ENCODE data around the gene NUMB.
"Not testable (repeated sequence)": the region's sequence is repeated elsewhere in the genome, so short reads cannot be mapped to it uniquely, and the experiment has no call there.

NUMB gene

DNA sequence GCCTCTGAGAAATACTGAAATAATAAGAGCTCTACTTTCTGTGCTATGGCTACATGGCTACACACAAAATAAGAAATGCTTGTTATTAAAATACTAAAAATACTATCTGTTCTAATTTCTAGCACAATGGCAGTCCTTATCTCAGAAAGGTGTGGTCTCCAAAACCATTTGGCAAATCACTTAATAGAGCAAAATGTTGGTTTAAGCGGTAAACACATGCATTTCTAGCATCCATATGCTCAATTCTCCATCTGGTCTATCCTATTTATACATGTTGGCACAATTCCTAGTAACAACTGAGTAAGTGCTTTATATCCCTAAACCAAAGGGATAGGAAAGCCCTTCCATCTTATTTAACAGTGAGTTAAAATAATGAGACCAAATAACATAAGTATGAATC is 114.0 kb downstream of the NUMB start:
- DNase-seq, result peak; percentile 99

DNA sequence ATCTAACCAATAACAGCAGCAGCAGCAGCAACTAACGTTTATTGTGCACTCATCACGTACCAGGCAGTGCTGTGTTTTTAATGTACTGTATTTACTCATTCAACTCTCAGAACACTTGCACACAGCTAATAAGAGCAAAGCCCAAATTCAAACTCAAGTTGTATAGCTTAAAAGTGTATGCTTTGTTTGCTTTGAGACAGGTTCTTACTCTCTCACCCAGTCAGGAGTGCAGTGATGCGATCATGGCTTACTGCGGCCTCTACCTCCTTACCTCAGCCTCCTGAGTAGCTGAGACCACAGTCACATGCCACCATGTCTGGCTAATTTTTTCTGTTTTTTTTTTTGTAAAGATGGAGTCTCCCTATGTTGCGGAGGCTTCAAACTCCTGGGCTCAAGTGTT is 115.7 kb downstream of the NUMB start:
- DNase-seq, result peak; percentile 48

DNA sequence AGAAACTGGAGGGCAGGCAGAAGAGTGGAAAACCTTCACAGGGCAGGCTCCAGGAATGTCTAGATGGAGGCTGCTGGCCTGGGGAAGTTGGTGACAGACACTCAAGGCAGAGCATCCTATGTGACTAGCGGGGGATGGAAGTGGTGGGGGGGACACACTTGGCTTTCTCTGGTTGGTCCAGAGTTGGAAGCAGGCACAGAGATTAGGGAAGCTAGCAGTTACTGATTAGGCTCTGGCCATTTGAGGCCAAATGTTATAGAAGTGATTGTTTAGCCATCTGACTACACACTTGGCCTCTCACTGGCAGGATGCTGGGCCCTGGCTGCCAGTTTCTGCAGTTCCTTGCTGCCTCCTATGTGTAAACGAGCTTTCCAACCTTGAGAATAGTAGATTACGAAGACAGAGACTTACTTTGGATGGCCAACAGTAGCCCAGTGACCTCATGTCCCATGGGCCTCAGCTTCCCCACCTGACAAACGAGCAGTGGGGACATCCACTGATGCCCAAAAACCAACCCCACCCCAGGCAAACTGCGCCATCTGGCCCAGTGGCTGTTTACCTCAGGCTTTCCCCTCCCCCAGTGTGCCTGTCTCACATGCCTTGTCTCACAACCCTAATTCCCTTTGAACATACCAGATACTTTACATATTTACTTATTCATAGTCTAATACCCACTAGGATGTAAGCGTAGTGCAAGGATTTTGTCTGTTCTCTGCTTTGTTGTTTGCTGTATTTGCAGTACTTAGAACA is 118.3 kb downstream of the NUMB start:
- DNase-seq, result peak; percentile 52

DNA sequence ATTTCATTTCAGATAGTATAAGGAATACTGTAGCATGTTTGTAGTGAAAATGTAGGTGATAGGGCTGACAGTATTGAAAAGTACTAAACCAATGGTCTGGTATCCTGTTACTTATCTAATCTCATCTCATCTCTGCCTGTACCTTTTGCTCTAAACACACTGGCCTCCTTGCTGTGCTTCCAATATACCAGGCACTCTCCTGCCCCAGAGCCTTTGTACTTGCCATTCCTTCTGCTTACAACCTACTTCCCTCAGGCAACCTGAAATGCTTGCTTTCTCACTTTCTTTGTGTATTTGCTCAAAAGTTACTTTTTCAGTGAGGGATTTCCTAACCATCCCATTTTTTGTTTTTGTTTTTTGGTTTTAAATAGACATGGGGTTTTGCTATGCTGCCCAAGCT is 119.1 kb downstream of the NUMB start:
- DNase-seq, result no peak

DNA sequence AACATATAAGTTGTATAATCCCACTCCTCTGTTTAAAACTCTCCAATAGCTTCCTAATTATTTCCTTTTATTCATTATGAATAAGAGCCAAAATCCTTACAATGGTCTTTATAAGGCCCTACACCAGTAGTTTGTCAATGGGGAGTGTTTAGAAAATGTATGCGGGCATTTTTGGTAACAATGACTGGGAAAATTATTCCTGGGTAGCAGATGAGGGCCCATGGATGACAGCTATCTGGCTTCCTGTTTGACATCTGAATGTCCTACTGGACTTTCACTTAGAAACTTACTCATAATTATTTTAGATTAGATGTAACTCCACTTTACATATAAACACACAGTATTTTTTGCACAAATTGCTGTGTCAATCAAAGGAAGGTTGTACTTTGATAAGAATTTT is 119.8 kb downstream of the NUMB start:
- no peak for DNase-seq

DNA sequence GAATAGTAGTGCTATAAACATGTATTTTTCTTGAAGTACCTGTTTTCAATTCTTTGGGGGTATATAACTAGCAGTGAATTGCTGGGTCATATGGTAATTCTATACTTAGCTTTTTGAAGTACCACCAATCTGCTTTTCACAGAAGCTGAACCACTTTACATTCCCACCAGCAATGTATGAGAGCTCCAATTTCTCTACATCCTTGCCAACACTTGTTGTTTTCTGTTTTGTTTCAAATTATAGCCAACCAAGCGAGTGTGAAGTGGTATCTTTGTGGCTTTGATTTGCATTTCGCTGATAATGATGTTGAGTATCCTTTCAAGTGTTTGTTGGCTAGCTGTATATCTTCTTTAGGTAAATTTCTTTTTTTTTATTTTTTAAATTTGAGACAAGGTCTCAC is 125.3 kb downstream of the NUMB start:
- no peak for DNase-seq

DNA sequence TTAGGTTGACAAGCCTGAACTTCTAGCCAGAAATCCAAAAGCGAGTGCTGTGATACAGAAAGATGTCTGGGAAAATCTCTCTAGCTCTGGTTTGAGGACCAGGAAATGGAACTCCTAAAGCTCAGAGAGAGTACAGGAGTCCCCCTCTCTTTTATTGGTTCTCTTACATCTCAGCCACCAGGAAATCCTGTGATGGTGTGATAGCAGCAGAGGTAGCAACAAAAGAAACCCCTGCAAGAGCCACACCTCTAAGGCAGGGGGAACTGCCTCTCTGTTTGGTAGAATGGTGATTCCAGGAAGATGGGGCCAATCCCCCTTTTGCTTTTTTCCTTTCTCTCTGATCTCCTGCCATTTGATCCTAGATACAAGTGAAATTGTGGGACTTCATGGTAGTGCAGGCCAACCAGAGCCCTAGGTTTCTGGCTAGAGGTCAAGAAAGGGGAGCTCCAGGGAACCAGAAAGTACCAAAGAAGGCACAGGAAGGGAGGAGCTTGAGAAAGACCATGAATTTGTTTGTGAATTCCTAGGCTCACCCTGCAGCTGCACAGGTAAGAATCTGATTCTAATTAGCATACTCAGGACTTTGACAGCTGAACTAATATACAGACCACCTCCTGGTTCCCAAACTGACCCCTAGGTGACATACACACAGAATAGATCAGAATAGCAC is 132.6 kb downstream of the NUMB start:
- no peak for DNase-seq

DNA sequence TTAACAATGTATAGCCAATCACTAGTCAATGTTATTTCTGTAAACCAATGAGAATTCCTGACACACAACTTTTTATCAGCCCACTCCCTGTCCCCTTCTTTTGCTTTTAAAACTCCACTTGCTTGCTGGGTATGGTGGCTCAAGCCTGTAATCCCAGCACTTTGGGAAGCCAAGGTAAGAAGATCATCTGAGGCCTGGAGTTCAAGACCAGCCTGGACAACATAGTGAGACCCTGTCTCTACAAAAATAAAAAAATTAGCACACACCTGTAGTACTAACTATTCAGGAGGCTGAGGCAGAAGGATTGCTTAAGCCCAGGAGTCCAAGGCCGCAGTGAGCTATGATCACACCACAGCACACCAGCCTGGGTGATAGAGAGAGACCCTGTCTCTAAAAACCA is 133.3 kb downstream of the NUMB start:
- DNase-seq, result no peak

DNA sequence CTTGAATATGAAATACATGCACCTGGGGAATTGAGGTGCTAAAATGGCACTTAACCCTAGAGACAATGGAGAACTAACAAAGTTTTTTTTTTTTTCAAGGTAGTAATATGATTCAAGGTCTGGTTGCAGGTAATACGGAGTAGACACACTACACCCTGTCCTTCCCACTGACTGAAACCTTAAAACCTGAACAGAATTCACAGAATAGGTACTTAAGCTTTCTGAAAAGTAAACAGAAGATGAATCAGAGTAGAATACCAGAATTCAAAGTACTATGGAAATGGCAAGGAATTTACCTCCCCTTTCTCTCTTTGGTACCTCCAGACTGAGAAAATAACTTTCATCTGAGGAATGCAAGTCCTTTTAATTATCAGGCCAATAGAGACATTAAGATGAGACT is 133.8 kb downstream of the NUMB start:
- DNase-seq, result no peak

DNA sequence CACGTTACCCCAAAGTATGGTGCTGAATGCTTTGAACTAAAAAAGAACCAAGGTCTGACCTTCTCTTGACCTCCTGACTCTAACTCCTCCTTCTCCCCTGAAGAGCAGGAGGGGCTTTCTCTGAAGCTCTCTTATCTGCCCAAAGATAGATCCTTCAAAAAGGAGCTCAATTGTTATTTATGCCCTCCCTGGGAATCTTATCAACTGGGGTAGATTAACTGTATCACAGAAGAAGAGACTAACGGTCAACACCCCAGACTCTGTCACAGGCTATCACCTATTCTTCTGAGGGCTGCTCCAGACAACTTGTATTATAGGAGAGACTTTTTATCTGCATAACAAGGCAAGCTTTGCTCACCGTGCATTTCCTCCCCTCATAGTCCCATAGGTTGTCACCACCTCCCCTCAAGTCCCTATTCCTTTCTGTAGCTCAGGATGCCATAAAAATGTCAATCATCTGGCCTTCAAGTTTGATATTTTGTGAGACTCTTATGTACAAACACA is 134.4 kb downstream of the NUMB start:
- DNase-seq, result no peak

DNA sequence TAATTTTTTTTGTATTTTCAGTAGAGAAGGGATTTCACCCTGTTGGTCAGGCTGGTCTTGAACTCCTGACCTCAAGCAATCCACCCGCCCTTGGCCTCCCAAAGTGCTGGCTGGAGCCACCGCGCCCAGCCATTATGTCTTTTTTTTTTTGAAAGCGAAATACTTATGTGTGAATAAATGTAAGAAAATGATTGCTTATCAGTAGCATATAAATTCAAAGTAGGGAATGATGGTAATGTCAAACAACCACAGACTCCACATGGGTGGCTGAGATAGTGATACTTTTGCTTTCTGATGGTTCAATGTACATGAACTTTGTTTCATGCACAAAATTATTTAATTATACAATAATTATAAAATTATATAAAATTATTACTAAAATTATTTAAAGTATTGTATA is 145.2 kb downstream of the NUMB start:
- no peak for DNase-seq

DNA sequence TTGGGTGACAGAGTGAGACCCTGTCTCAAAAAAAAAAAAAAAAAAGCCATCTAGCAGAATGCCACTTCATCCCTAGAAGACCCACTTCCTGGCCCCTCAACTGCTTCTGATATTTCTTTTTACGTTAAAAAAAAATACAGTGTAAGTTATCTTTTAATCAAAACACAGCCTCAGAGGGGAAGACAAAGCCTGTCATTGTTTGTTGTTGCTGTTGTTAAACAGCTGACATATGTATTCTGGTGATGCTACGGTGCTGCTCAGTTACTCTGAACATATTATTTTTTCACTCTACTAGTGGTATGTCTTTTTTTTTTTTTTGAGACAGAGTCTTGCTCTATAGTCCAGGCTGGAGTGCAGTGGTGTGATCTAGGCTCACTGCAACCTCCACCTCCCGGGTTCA is 145.7 kb downstream of the NUMB start:
- DNase-seq, result no peak

DNA sequence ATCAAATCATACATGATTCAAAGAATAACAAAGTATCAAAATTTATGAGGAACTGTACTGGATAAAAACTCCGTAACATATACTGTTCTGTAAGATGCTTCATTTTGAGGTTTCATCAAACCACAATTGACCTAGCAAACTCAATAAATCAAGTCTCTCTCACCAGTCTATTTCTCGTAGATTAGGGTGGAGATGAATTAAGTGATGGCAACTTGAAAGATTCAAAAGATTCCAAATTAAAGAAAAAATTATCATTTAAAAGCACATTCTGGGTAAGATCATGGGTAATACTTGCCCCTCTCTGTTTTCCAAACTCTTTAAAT is 146.7 kb downstream of the NUMB start:
- no peak for DNase-seq

DNA sequence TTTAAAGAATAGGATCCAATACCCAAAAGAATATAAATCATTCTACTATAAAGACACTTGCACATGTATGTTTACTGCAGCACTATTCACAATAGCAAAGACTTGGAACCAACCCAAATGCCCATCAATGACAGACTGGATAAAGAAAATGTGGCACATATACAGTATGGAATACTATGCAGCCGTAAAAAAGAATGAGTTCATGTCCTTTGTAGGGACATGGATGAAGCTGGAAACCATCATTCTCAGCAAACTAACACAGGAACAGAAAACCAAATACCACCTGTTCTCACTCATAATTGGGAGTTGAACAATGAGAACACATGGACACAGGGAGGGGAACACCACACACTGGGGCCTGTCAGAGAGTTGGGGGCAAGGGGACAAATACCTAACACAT is 149.1 kb downstream of the NUMB start:
- not testable (repeated sequence) for DNase-seq

DNA sequence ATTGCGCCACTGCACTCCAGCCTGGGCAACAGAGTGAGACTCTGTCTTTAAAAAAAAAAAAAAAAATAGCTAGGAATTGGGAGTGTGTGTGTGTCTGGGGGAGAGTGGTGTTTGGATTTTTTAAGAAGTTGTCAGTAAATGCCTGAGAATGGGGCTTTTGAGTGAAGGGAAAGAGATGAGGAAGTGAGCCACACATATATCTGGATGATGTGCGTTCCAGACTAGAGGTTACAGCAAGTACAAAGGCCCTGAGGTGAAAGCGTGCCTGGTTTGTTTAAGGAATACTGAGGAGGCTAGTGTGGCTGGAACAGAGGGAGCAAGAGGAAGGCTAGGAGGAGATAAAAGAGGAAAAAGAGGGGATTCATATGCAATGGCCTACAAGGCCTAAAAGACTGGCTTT is 151.1 kb downstream of the NUMB start:
- DNase-seq, result no peak

DNA sequence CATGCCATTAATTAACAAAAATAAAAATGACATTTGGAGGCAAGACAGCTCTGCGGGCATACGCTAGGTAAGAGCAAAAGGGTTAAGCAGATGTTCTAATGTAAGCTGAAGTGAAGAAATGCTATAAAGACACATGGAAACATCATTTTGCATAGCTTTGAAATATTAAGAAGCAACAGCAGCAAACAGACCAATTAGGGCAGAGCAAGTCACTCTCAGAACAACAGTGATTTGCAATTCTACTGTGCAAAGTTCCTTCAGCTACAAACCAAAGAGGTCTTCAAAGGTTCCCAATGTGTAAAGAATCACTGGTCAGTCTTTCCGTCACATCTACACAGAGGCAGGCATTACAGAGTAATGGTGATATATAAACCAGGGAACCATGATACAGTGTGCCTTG is 152.8 kb downstream of the NUMB start:
- no peak for DNase-seq

DNA sequence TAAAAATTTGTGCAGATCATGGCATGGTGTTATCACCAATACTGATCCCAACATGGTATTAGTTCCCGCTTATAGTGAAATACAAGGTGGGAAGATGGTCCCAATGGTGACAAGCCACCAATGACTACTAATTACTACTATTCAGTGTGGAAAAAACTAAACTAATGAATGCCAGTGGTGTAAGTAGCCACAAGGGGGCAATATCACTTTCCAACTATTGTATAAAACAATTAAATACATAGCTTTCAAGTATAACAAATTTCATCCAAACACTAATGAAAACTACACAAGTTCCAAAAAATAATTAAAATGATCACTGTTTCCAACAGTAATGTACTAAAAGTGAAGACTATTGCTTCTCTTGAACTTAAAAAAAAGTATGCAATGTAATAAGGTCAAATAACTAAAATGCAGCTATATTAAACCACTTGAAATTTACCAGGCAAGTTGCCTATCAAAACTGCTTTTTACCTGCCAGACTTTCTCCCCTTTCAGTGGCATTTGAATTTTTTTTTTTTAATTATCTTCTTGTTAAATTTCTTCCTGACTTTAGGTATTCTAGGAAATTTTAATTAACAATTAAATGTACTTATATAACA is 163.0 kb downstream of the NUMB start:
- peak; percentile 95 for DNase-seq

DNA sequence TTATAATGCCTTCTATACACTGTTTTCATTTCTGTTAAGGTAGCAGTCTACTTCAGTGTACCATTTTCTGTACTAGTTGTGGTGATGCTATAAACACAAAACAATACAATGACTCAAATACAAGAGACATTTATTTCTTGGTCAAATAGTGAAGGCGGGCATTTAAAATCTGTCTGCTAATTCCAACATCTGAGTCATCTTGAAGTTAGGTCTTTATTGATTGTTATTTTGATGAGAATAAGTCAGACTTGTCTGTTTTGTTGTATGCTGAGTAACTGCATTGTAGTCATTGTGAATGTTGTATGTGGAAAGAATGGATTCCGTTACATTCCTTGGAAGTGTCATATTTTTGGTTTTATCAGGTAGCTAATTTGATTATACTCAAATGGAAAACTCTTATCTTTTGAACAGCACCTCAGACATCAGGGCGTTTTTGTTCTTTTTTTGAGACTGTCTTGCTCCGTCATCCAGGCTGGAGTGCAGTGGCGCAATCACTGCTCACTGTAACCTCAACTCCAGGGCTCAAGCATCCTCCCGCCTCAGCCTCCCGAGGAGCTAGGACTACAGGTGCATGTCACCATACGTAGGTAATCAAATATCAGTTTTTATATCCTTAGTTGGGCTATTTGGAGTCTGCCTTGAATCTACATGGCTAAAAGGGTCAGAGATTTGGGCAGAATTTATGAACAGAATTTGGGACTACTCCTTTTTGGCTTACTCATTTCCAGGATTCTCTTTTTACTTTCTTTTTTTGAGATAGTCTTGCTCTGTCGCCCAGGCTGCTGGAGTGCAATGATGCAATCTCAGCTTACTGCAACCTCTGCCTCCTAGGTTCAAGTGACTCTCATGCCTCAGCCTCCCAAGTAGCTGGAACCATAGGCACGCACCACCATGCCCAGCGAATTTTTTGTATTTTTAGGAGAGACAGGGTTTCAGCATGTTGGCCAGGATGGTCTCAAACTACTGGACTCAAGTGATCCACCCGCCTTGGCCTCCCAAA is 164.3 kb downstream of the NUMB start:
- DNase-seq, result no peak

DNA sequence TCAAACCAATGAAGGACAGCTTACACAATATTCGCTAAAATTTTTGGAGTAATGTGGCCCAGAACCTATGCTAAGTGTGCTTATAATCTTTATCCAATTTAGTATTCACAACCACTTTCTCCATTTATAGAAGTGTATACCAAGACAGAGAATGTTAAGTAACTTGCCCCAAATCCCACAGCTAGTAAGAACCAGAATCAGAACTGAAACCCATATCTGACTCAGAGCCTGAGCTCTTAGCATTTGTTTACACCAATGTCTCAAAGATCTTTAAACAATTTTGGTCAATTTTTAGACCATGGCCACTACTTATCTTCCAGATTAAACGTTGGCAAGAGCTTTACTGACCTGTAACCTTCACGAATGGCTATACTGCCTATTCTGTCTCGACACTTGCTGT is 168.1 kb downstream of the NUMB start:
- DNase-seq, result no peak

DNA sequence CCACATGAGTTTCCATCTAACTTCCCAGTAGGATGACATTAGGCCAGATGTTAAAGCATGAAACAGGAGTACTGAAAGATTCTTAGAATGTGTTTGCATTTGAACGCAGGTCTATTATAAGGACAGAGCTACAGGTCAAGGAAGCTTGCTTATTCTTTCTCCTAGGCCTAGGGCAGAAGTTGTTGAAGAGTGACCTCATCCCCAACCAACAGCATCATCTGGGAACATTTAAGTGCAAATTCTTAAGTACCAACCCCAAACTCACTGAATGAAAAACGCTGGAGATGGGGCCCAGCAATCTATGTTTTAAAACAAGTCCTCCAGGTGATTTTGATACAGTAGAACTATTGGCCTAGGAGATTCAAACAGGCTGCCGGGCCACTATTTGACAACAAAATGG is 168.6 kb downstream of the NUMB start:
- no peak for DNase-seq

DNA sequence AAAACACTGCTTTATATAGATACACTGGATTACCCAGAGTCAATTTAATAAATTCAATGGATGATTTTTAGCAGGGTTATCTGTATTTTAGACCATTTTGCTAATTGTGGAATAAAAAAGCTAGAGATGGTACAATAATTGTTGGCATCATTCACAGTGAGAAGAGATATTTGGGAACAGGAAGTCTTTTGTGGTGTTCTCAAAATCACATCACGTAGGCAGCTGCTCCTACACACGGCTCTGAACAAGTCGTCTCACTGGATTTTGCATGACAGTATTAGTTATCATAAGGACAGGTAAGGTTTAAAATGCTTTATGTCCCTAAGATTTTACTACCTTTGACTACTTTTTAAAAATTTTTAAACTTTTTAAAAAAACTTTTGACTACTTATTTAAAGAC is 169.0 kb downstream of the NUMB start:
- no peak for DNase-seq

DNA sequence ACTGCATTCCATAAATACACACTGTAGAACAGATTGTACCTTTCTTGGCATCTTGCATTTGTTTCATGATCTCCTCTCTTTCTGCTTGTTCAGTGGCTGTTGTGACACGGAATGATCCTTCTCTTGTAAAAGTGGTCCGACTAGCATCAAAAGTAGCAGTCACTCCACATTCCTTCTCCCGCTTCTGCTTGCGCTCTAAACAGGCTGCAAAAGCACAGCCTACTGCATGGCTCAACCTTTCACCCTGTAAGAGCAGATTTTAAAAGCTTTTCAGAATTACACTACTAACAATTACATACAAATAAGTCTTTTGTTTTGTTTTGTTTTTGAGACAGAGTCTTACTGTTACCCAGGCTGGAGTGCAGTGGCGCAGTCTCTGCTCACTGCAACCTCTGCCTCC is 171.3 kb downstream of the NUMB start:
- DNase-seq, result no peak

DNA sequence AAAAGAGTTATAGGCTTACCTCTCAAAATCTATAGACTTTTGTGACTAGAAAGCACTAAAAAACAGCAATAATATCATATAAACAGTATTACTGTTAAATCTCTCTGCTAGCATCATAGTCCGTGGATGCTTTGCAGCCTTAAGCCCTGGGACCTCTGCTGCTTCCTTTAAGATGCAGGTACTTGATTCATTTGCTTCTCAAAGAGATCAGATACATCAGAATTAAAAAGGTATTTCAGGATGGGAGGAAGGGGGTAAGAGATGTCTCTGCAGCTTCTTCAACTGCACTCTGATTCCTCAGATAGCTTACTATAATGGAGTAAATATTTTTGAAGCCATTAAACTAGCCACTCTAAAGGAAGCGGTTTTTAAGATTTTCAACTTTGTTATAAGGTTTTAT is 171.7 kb downstream of the NUMB start:
- no peak for DNase-seq
